Esophagus (tissue), 2 donors: ENCODE measurements around the gene E2F1. TPM values are rescaled to one million over a fixed set of nuclear protein-coding genes. Genes with fewer than 3 reads are reported as not detected.
A peak's percentile ranks its signal among the peaks of the same experiment; 100 is the strongest.

Experiments used
- H3K27ac ChIP-seq, 2 donors: one replicate each; pipeline ENCODE4 v1.5.1; 2013; ENCODE audit warnings: low read depth in 2 of 2, mild to moderate bottlenecking in 2 of 2, inconsistent platforms in 1 of 2, low read length in 1 of 2, moderate library complexity in 1 of 2
- H3K27me3 ChIP-seq, 2 donors: one replicate each; pipeline ENCODE4 v1.6.1; 2013; ENCODE audit warnings: low read length in 2 of 2, control low read depth in 1 of 2, mild to moderate bottlenecking in 1 of 2; ENCODE audit not compliant: insufficient read depth in 2 of 2, control insufficient read depth in 1 of 2
- H3K36me3 ChIP-seq, 2 donors: one replicate each; pipeline ENCODE4 v1.6.1; 2013; ENCODE audit warnings: low read length in 1 of 2; ENCODE audit not compliant: control insufficient read depth in 2 of 2, insufficient read depth in 2 of 2
- H3K4me1 ChIP-seq, 2 donors: one replicate each; pipeline ENCODE4 v1.6.1; 2013; ENCODE audit warnings: low read length in 1 of 2; ENCODE audit not compliant: control insufficient read depth in 2 of 2, insufficient read depth in 2 of 2
- H3K4me3 ChIP-seq, 2 donors: one replicate each; pipeline ENCODE4 v1.5.1; 2013; ENCODE audit warnings: low read length in 2 of 2, mild to moderate bottlenecking in 2 of 2, low read depth in 1 of 2, moderate library complexity in 1 of 2
- H3K9me3 ChIP-seq, 2 donors: one replicate each; pipeline ENCODE4 v1.6.1; 2013; ENCODE audit warnings: mild to moderate bottlenecking in 2 of 2, low read depth in 1 of 2, low read length in 1 of 2, moderate library complexity in 1 of 2; ENCODE audit not compliant: control insufficient read depth in 2 of 2, insufficient read depth in 1 of 2
- WGBS, 2 donors: extraction: QIAGEN DNeasy Blood & Tissue Kit; methylation state at CpG; one replicate each; pipeline ENCODE4 v1.1.7; 2013; 5-methylcytosine and 5-hydroxymethylcytosine counted together
- polyA plus RNA-seq, 2 donors: library from polyadenylated mRNA; stranded (reverse); fragments of 200-250 nt; gene quantifications; one replicate each; pipeline ENCODE4 v1.2.3, GENCODE V29; 2013
- donor health status: healthy with polysubstance abuse.
- donor health status: Bipolar disorder and iron deficiency.

The E2F1 gene, protein sequence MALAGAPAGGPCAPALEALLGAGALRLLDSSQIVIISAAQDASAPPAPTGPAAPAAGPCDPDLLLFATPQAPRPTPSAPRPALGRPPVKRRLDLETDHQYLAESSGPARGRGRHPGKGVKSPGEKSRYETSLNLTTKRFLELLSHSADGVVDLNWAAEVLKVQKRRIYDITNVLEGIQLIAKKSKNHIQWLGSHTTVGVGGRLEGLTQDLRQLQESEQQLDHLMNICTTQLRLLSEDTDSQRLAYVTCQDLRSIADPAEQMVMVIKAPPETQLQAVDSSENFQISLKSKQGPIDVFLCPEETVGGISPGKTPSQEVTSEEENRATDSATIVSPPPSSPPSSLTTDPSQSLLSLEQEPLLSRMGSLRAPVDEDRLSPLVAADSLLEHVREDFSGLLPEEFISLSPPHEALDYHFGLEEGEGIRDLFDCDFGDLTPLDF
- polyA plus RNA-seq = 1 to 10 TPM; 6.4 to 6.7 TPM

- peaks cover 2 to 9% of the 10 kb centered on the region in 2 donors for H3K4me1 ChIP-seq
- H3K27ac ChIP-seq = peak within 1 kb of the TSS; percentile 80 to 92
- WGBS, 2 donors = 2% methylated on average over 54 to 101 of the region's 101 CpGs
- no peaks in the 10 kb centered on the region for H3K27me3 ChIP-seq
- H3K36me3 ChIP-seq = no peaks in the 10 kb centered on the region
- peak within 1 kb of the TSS; percentile 53 to 80 for H3K4me3 ChIP-seq
- H3K9me3 ChIP-seq = no peaks in the 10 kb centered on the region
Observed at GRCh38 chr20:33686100-33686983, at the start of gene E2F1. Gene E2F1, minus strand, starts transcription at chr20:33686385. Its CDS starts 121 bp downstream, at chr20:33686264.

- Histone ChIP-seq H3K36me3 (no peaks in the 10 kb centered on the region), H3K4me3 (no peak overlapping the region), H3K9me3 (peaks cover 0 to 6% of the 10 kb centered on the region in 2 donors), H3K27me3 (no peaks in the 10 kb centered on the region), H3K27ac (peak overlapping the region; percentile 81 to 97), H3K4me1 (no peaks in the 10 kb centered on the region)
- 56 to 60% methylated on average over 6 of the region's 6 CpGs for WGBS, 2 donors
Observed at GRCh38 chr20:33733654-33734576, 47.7 kb upstream of the E2F1 start.

DNA sequence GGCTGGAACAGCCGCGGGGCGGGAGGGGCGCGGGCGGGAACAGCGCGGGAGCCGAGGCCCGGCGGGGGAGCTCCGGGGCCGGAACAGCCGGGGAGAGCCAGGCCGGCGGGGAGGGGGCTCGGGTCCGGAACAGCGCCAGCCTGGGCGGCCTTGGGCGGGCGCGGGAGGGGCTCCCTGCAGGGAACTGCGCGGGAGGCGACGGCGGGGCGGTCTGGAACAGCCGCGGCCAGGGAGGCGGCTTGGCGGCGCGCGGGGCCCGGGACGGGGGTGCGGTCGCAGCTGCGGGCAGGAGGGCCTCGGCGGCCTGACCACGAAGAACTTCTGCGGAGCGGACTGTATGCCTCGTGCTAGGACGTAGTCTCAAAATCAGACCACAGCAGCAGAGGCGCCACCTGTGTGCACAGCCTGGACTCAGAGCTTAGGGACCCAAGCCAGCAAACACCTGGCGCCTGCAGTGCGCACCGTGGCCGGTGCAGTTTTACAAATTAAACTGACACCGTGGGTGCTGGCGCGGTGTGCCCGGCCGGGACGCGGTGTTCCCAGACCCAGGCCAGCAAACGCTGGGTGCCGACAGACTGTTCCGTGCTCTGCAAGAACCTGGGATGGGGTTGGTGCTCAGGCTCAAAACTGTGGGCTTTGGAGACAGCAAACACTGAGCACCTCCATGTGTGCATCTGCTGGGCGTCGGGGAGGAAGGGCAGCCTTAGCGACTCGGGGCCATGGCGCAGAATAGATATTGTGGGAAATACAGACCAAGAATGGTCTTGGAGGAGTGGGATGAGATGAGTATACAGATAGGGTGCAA, 46.2 kb upstream of the E2F1 start:
- no peaks in the 10 kb centered on the region for H3K27me3 ChIP-seq
- no peaks in the 10 kb centered on the region for H3K4me1 ChIP-seq
- H3K36me3 ChIP-seq = no peaks in the 10 kb centered on the region
- H3K9me3 ChIP-seq = peaks cover 0 to 6% of the 10 kb centered on the region in 2 donors
- WGBS, 2 donors = 1 to 2% methylated on average over 40 to 68 of the region's 68 CpGs
- H3K4me3 ChIP-seq = peak overlapping the region; percentile 64 to 65
- peak overlapping the region; percentile 96 to 97 for H3K27ac ChIP-seq

DNA sequence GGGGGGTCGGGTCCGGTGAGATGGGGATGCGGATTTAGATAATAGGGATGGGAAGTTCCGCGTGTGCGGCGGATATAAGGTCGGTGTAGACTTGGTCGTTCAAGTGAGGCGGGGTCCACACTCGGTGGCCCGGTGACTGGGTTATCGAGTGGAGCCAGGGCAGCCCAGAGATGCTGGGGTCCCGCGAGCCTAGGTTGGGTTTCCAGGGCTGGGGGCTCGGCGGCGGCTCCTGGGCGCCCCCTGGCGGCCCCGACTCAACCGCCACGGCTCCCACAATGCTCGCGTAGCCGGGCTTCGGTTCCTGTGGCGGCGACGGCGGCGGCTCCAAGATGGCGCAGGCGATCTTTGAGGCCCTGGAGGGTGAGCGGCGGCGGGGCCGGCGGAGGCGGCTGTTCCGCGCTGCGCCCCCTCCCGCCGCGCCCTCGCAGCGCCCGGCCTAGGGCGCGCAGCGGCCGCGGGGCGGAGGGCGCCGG, 45.5 kb upstream of the E2F1 start, which contains the start of gene ZNF341:
ZNF341 (plus strand) TSS at position 304 of the 473 bp plus-strand sequence; CDS start at position 330, 26 bp downstream.
- H3K27me3 ChIP-seq = no peaks in the 10 kb centered on the region
- peaks cover 0 to 4% of the 10 kb centered on the region in 2 donors for H3K9me3 ChIP-seq
- no peaks in the 10 kb centered on the region for H3K4me1 ChIP-seq
- WGBS, 2 donors = 4% methylated on average over 35 to 57 of the region's 57 CpGs
- H3K4me3 ChIP-seq = peak within 1 kb of the TSS; percentile 64 to 65
- no peaks in the 10 kb centered on the region for H3K36me3 ChIP-seq
- H3K27ac ChIP-seq = peak within 1 kb of the TSS; percentile 96 to 97

DNA sequence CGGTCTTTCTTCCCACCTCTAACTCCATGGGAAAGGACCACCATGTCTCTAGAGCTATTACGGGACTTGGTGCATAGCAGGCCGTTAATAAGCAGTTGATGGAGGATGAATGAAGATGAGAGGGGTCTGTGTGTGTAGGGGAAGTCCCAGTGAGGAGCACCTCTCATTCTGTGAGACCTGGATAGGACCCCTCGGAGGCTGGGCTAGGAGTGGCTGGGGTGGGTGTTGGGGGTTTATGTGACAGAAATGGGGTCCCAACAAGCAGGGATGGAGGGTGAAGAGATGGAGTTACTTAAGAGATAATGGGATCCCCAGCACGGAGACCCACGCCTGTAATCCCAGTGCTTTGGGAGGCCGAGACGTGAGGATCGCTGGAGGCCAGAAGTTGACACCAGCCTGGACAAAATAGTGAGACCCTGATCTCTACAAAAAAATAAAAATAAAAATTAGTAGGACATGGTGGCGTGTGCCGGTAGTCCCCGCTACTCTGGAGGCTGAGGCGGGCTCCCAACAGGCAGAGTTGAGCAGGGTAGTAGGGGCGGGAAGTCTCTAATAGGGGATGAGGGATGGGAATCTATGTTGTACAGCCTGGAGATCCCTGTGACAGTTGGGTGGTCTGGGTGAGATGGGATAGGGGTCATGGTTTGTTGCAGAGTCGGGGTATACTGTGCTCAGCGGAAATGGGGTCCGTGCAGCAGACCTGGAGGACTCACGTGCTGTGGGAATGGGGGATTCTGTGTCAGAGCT, 44.9 kb upstream of the E2F1 start:
- peak overlapping the region; percentile 96 to 97 for H3K27ac ChIP-seq
- H3K9me3 ChIP-seq = no peaks in the 10 kb centered on the region
- WGBS, 2 donors = 81 to 84% methylated on average over 18 of the region's 18 CpGs
- peak overlapping the region; percentile 64 to 65 for H3K4me3 ChIP-seq
- H3K27me3 ChIP-seq = no peaks in the 10 kb centered on the region
- H3K36me3 ChIP-seq = no peaks in the 10 kb centered on the region
- no peaks in the 10 kb centered on the region for H3K4me1 ChIP-seq

DNA sequence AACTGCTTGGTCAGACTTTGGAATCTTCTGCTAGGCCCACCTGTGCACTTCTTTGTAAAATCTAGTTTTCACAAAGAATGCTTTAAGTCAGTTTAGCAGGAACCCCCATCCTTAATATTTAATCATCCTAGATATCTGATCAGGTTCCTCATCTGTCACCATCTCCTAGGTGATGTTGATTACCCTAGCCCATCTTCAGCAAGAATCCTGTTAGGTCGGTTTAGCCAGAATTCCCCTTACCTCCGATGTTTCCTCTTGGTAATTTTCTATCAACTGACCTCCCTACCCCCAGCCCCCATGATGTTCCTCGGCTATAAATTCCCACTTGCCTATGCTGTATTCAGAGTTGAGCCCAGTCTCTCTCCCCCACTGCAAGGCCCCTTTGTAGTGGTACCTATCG, 42.9 kb upstream of the E2F1 start:
- Histone ChIP-seq H3K4me1 (no peaks in the 10 kb centered on the region), H3K36me3 (no peaks in the 10 kb centered on the region), H3K9me3 (no peaks in the 10 kb centered on the region), H3K4me3 (no peak overlapping the region), H3K27ac (no peak overlapping the region), H3K27me3 (no peaks in the 10 kb centered on the region)
- 62 to 66% methylated on average over 4 of the region's 4 CpGs for WGBS, 2 donors

- no peak overlapping the region for H3K4me3 ChIP-seq
Observed at GRCh38 chr20:33728463-33728862, 42.3 kb upstream of the E2F1 start.

DNA sequence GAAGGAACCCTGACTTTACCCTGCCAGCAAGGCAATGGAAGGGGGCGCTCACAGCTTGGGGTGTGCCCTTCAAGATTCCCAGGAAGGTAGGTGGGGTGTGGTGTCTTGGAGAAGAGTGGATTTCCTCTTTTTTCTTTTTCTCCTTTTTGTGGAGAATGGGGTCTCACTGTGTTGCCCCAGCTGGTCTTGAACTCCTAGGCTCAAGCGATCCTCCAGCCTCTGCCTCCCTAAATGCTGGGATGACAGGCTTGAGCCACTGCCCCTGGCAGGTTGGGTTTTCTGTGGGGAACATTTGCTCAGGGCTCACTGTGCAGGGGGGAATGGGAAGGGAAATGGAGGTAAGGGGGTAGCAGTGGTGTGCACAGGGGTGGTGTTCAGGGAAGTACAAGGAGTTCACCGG, 41.6 kb upstream of the E2F1 start:
- Histone ChIP-seq H3K9me3 (no peaks in the 10 kb centered on the region), H3K4me3 (no peak overlapping the region), H3K36me3 (no peaks in the 10 kb centered on the region), H3K27ac (no peak overlapping the region), H3K27me3 (no peaks in the 10 kb centered on the region), H3K4me1 (peaks cover 0 to 2% of the 10 kb centered on the region in 2 donors)
- 89 to 91% methylated on average over 3 of the region's 3 CpGs for WGBS, 2 donors

More at GRCh38 chr20:33728463-33728862, 42.3 kb upstream of the E2F1 start:
- Histone ChIP-seq H3K9me3 (no peaks in the 10 kb centered on the region), H3K27ac (no peak overlapping the region), H3K36me3 (no peaks in the 10 kb centered on the region), H3K27me3 (no peaks in the 10 kb centered on the region), H3K4me1 (no peaks in the 10 kb centered on the region)
- 83 to 88% methylated on average over 2 of the region's 2 CpGs for WGBS, 2 donors
